MV-4-11 (cell line): ENCODE data around the gene E2F4.

Source experiments
- DNase-seq: peaks from one replicate; lab custom pipeline; 2025; lab: John Stamatoyannopoulos, UW

The E2F4 gene

DNA sequence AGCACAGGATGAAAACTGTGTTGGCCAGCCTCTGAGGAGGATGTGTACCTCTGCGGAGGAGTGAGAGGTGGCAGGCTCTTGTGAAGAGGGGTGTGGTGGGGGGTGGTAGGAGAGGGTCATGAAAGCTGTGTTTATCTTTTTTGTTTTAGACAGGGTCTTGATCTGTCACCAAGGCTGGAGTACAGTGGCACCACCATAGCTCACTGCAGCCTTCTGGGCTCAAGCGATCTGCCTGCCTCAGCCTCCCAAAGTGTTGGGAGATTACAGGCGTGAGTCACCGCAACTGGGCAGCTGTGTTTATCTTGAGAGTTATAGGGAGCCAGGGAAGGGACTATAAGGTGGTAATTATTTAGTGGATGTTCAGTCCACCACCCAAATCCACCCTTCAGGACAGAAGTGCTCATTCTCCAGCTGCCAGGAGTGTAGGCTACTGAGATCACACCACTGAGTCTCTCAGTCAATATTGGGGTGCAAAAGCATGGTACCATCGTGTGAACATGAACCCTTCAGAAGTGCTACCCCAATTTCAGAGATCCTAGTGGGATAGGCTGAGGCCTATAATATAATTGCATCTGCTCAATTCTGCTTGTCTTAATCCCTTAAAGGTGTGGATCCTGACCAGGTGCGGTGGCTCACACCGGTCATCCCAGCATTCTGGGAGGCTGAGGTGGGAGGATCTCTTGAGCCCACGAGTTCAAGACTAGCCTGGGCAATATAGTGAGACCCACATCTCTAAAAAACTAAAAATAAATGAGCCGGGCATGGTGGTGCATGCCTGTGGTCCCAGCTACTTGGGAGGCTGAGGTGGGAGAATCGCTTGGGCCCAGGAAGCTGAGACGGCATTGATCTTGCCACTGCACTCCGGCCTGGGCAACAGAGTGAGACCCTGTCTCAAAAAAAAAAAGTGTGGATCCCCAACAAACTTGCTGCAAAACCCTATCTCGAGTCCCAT, 1.2 kb upstream of the E2F4 start:
- no peak for DNase-seq

- no peak for DNase-seq
Observed at GRCh38 chr16:67191411-67191994, 452 bp upstream of the E2F4 start.

- DNase-seq, result no peak
Observed at GRCh38 chr16:67192781-67193361, 916 bp downstream of the E2F4 start.

GRCh38 chr16:67193536-67193935, 1.6 kb downstream of the E2F4 start:
- no peak for DNase-seq

- no peak for DNase-seq
Observed at GRCh38 chr16:67194260-67194659, 2.3 kb downstream of the E2F4 start.

DNA sequence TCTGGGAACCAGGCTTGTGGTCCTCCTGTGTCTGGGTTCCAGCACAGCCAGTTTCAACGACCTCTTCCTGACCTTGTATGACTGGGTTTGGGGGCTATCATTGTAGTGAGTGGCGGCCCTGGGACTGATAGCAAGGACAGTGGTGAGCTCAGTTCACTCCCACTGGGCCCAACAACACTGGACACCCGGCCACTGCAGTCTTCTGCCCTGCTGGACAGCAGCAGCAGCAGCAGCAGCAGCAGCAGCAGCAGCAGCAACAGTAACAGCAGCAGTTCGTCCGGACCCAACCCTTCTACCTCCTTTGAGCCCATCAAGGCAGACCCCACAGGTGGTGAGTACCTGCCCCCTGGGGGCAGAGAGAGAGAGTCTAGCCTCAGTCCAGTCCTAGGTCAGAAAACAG, 3.7 kb downstream of the E2F4 start:
- DNase-seq, result no peak

- no peak for DNase-seq
Observed at GRCh38 chr16:67196881-67197280, 4.9 kb downstream of the E2F4 start.

DNA sequence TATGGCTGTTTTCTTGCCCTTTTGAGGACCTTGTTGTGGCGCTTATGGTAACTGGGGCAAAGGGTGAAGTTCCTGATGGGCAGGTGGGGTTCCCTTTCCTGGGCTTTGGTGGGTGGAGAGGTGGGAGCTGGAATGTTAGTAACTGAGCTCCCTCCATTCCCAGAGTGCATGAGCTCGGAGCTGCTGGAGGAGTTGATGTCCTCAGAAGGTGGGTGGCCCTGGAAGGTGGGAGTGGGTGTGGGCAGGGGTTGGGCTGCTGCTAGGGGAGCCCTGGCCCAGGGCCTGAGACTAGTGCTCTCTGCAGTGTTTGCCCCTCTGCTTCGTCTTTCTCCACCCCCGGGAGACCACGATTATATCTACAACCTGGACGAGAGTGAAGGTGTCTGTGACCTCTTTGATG, 5.7 kb downstream of the E2F4 start:
- no peak for DNase-seq

GRCh38 chr16:67198238-67198734, 6.3 kb downstream of the E2F4 start:
- DNase-seq, result peak; percentile 40

DNA sequence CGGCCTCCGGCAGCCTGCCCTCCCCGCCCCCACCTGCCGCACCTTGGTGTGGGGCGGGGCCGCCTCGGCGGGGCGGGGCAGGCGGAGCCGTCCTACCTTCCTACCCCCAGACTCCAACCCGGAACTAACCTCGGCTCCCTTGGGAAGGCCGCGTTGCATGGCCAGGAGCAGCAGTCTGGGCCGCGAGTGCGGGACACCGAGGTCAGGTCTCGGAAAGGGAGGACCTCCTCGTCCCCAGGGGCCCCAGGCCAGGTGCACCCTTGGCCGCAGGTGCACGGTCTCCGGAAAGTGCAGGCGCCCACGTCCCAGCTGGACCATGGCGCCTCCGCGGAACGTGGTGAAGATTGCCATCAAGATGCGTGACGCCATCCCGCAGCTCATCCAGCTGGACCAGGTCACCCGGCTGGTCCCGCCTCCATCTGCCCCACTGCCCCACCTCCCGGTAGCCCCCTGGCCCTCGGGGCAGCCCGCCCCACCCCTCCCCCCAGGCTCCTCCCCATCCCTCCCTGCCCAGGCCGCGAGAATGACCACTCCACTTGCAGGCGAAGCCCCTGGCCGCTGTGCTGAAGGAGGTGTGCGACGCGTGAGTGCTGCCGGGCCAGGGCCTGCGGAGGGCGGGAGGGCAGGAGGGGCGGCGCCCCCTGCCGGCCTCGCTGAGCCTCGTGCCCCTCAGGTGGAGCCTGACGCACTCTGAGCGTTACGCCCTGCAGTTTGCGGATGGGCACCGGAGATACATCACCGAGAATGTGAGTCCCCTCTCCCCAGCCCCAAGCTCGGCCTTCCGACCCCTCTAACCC, 7.3 kb downstream of the E2F4 start, which contains the start of gene ELMO3:
ELMO3 (plus strand) TSS at position 121 of the 797 bp plus-strand sequence; CDS start at position 317, 196 bp downstream.
- no peak for DNase-seq

DNA sequence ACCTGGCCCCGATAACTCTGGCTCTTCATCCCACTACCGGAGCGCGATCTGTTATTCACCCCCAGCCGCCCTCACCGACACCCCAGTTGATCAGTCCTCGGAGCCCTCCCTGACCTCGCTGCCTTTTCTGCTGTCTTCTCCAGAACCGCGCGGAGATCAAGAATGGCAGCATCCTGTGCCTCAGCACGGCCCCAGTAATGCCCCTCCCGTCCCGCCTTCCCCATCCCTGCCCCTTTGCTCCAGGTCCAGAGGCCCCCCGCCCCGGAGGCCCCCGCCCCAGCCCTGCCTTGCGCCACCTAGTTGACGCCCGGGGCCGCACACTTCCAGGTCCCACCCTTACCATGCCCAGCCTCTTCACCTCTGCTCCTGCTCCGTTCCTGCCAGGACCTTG, 7.8 kb downstream of the E2F4 start:
- DNase-seq, result no peak

GRCh38 chr16:67200491-67200890, 8.5 kb downstream of the E2F4 start:
- DNase-seq, result no peak

DNA sequence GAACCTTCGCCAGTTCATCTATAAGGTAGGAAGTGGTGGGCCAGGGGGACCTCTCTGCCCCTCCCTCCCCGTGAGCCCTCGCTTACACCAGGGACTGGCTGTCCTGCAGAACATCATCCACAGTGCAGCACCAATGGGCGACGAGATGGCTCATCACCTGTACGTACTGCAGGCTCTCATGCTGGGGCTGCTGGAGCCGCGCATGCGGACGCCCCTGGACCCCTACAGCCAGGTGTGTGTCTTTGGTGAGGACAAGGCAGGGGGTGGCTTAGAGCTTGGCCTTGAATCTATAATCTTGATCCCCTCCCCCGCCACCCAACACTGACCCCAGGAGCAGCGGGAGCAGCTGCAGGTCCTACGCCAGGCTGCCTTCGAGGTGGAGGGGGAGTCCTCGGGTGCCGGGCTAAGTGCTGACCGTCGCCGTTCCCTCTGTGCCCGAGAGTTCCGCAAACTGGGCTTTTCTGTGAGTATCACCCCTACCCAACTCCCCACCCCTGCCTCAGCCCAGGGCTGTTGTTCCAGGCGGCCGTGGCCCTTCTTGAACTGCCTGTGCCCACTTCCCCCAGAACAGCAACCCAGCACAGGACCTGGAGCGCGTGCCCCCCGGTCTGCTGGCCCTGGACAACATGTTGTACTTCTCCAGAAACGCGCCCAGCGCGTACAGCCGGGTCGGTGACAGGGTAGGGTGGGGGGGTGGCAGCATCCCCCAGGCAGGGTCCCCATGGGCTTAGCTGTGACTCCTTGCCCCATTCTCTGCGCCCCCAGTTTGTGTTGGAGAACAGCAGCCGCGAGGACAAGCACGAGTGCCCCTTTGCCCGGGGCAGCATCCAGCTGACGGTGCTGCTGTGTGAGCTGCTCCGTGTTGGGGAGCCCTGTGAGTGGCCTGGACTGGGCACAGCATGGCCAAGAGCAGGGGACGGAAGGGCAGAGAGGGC, 9.7 kb downstream of the E2F4 start:
- DNase-seq, result no peak

GRCh38 chr16:67202426-67202825, 10.5 kb downstream of the E2F4 start:
- DNase-seq, result no peak

GRCh38 chr16:67202956-67203493, 11.1 kb downstream of the E2F4 start:
- no peak for DNase-seq

DNA sequence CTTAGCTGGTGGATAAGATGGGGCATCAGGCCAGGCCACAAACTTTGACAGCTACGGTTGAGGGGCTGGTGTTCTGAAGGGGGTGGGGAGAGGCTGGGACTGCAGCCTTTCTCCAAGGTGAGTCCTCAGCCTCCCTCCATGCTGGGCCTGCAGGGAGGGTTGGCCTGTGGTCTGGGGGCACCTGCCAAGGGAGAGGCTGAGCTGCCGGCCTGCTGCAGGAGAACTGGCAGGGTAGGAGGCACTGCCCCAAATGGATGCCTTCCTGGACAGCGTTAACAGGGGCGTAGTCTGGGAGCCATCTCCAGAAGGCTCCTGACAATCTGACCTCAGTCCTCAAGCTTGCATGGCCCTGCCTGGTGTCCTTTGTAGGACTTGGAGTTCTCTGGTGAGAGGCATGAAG, 12.1 kb downstream of the E2F4 start:
- DNase-seq, result no peak

DNA sequence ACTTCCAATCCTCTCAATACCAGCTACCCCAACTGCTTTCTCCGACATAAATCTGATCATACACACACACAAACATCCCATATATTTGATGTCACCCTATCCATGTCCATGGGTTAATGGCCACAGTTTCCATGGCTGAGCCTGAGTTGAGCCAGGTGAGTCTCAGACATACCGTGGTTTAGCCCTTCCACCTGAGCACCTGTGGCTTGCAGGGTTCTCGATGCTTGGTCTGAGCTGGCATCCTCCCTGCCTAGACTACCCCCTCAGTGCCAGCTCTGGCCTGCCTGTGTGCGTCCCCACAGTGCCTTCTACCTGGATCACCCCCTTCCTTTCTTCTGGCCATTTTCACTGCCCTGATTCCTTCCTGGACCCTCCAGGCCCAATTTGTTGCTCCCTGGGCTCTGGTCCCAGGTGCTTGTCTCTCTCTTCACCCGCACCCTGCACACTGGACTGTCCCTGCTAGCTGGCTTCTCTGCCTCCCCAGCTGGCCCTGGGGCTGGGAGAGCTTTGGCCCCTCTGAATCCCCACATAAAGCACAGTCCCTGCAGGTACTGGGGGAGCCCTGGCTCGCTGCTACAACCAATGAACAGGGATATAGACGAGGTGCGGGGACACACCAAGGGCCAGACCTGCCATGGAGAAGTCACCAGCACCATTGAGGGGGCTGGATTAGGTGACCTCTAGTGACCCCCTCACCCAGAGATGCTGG, 14.3 kb downstream of the E2F4 start:
- no peak for DNase-seq

DNA sequence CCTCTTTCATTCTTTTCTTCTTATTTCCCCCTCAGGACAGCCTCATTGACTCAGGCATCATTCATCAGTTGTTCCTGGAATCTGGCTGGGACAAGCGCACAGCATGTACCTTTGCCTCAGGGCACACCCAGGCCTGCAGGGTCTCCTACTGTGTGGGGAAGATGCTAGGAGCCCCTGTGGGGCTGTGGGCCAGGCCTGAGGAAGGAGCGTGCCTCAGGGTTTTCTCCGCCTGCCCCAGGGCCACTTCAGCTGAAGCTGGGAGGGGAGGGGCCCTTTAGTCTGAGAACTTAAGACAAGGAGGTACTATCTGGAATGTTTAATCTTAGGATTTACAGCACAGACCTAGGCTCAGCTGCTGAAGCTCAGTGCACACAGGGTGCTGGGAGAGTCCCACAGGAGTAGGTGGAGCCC, 14.9 kb downstream of the E2F4 start:
- no peak for DNase-seq

DNA sequence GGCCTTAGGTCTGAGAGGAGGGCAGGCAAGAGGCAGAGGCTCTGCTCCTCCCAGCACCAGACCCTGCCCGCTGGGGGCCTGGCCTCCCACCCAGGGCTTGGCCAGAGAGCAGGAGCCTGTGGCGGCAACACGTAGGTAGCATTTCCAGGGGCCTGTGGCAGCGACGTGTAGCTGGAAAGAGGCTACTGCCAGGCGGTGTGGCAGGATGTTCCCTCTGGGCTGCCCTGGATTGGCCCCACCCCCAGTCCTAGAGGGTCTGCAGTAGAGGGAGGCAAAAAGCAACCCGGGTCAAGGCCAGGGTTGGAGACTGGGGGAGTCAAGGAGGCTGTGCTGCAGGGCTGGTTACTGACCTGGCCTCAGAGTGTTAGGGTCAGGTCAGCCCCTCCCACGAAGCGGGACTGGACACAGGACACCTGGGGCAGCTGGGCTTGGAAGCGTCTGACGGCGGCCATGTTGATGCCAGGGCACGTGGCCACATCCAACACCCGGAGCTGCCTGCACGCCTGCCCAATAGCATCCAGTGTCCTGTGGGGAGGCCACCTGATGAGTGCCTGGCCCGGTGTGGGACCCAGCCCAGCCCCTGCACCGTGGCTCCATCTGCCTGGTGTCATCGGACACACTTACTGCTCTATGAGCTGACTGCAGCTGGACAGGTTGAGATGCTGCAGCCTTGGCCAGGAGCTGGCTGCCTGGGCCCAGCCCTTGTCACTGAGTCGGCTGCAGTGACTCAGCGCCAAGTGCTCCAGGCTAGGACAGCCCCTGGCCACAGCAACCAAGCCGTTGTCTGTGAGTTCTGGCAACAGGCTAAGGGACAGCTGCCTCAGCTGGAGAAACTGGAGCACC, 15.5 kb downstream of the E2F4 start:
- DNase-seq, result no peak
